ENCODE data around the gene OR4C12.

GRCh38 chr11:50030193-50030592 is 47.9 kb upstream of the OR4C12 start:
- TF ChIP-seq CTCF (IDR thresholded peaks at IDR 0.05) (no peak), POLR2A (IDR thresholded peaks at IDR 0.05) (no peak), EP300 (IDR thresholded peaks at IDR 0.05) (no peak)
